ENCODE results near the gene EXOC6B. TPM values are rescaled to one million over a fixed set of nuclear protein-coding genes. Genes with fewer than 3 reads are reported as not detected.
A peak's percentile ranks its signal among the peaks of the same experiment; 100 is the strongest.

EXOC6B gene
- total RNA-seq, 1 donor from 2014 or later = 104 TPM

DNA sequence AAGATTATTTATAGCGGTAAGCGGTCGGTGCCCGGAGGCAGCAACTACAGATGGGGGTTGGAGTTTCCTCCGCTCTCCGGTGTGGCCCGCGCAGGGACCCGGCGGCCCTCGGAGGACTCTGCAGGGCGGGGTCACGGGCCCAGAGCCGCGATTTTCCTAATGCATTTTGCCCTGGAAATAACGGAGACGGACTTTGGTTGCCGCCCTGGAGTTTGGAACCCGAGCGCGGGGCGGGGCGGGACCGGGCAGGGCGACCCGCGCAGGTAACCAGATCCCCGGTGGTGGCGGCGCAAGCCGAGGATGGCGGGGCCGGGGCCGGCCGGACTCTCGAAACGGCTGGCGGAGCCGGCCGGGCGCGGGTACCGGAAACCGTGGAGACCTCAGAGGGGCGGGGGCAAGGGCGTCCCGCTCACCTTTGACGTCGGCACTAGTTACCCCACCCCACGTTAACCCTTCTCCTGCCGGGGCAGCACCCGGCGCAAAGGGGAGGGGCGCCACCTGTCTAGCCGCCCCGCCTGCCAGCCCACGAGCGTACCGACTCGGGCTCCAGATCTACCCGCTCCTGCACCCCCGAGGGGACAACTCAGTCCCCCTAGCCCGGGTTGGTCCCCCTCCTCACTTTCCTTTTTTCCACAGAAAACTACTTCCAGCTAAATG, 681.1 kb downstream of the EXOC6B start:
- H3K4me3 Mint-ChIP-seq = peak overlapping the region; percentile 95
- peak overlapping the region; percentile 98 for H3K27ac Mint-ChIP-seq
- peaks cover 1% of the 10 kb centered on the region for H3K27me3 Mint-ChIP-seq (ENCODE audit: low read depth)
- H3K4me1 Mint-ChIP-seq = peaks cover 43% of the 10 kb centered on the region
- TF ChIP-seq, protein P1, sequence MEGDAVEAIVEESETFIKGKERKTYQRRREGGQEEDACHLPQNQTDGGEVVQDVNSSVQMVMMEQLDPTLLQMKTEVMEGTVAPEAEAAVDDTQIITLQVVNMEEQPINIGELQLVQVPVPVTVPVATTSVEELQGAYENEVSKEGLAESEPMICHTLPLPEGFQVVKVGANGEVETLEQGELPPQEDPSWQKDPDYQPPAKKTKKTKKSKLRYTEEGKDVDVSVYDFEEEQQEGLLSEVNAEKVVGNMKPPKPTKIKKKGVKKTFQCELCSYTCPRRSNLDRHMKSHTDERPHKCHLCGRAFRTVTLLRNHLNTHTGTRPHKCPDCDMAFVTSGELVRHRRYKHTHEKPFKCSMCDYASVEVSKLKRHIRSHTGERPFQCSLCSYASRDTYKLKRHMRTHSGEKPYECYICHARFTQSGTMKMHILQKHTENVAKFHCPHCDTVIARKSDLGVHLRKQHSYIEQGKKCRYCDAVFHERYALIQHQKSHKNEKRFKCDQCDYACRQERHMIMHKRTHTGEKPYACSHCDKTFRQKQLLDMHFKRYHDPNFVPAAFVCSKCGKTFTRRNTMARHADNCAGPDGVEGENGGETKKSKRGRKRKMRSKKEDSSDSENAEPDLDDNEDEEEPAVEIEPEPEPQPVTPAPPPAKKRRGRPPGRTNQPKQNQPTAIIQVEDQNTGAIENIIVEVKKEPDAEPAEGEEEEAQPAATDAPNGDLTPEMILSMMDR (IDR thresholded peaks at IDR 0.05; ENCODE audit: unreplicated experiment) = no peak
- H3K9me3 Mint-ChIP-seq = no peaks in the 10 kb centered on the region
- H3K36me3 Mint-ChIP-seq = peaks cover 47% of the 10 kb centered on the region
- DNase-seq (ENCODE audit: low spot score in 2 of 2, unreplicated experiment in 2 of 2) = peak in 1 of 2 experiments; percentile 69

DNA sequence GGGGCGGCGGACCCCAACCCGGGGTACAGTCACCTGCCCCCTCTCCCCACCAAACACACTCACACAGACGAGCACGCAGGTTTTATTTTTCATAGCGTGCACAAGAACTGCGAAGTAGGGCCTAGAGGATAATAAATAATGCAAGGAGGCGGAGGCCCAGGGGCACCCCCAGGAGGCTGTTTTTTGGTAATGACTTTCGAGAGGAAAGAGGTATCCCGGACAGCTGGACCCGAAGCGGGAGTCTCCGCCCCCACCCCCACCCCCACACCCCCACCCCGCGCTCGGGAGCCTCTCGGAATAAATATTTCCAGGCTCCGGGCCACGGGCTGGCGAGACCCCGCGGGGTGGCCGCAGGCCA, 681.6 kb downstream of the EXOC6B start:
- H3K27me3 Mint-ChIP-seq (ENCODE audit: low read depth) = peaks cover 1% of the 10 kb centered on the region
- H3K27ac Mint-ChIP-seq = peak overlapping the region; percentile 99
- TF ChIP-seq, protein P1 (IDR thresholded peaks at IDR 0.05; ENCODE audit: unreplicated experiment) = no peak
- H3K9me3 Mint-ChIP-seq = no peaks in the 10 kb centered on the region
- peaks cover 43% of the 10 kb centered on the region for H3K4me1 Mint-ChIP-seq
- H3K4me3 Mint-ChIP-seq = peak overlapping the region; percentile 95
- H3K36me3 Mint-ChIP-seq = peaks cover 47% of the 10 kb centered on the region
- no peak for DNase-seq (ENCODE audit: low spot score in 2 of 2, unreplicated experiment in 2 of 2)

DNA sequence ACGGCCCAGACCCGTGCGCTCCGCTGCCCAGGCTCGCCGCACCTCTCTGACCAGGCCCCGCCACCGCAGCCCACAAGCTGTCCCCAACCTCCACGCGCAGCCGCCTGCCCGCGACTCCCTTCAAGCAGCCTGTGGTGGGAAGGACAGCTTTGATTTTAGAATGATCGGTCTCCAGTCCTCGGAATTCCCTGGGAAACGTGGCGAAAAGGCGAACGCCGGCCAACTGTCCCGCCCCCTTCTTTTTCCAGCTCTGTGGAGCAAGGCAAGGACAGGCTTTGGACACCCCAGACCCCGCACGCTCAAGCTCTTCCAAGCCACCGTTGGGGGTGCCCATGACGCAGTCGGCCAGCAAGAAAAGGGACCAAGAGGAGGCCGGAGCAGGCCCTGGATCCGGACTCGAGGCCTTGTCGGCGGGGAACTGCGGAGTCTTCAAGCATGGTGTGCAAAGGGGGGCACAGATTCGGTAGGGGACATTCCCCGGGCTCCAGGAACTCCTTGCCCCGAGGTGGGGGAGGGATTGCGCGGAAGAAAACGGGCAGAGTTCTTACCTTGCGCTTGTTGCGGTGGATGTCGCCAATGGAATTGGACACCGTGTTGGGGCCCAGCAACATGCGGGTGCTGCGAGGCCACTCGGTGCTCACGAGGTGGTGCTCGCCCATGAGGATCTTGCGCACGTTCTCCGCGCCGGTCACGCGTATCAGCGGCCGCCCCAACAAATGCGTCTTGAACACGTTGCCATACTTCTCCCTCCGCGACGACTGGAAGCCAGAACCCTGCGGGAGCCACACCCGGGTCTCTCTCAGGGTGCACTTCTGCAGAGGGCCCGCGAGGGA, 682.2 kb downstream of the EXOC6B start:
- DNase-seq (ENCODE audit: low spot score in 2 of 2, unreplicated experiment in 2 of 2) = peak in 1 of 2 experiments; percentile 63
- TF ChIP-seq, protein P1 (IDR thresholded peaks at IDR 0.05; ENCODE audit: unreplicated experiment) = no peak
- Mint-ChIP-seq H3K36me3 (peaks cover 46% of the 10 kb centered on the region), H3K9me3 (no peaks in the 10 kb centered on the region), H3K27ac (peak overlapping the region; percentile 99), H3K4me1 (peaks cover 46% of the 10 kb centered on the region), H3K27me3 (ENCODE audit: low read depth) (peaks cover under 1% of the 10 kb centered on the region), H3K4me3 (peak overlapping the region; percentile 95)

DNA sequence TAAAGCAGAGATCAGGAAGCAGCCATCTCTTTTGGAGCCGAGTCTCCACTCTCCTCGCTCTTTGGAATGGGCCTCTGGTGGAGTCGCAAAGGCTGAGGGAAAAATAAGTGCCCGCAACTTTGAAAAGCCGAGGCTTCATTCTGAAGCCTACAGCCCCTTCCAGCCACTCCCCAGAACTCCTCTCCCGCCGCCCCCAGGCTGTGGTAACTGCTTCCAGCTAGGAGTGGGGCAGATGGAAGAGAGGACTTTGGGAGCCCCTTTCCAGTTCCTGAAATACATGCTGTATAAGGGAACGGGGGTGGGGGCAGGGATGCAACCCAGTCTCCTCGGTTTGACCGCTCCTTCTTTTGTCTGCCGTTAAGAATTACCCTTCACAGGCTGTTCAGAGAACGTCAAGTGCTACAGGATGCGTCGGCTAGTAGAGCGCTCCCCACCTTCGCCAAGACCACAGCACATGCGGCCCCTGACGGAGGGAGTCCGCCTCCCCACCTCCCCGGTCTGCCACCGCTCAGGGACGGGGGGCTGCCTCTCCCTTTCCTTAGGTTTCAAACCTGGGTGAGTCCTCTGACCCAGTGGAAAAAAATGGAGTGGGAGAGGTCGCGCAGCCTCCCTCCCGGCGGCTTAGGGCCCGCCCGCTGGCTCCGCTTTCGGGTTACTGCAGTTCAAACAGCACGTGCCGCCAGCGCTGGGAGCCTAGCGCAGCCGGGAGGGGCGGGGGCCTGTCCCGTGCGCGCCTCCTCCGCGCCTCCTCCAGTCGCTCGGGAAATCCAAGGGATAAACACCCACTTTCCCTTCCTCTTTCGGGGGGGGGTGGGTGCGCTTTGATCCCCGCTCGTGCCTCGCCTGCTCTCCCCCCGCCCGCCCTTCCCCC, 683.0 kb downstream of the EXOC6B start:
- H3K36me3 Mint-ChIP-seq = peaks cover 43% of the 10 kb centered on the region
- H3K27me3 Mint-ChIP-seq (ENCODE audit: low read depth) = no peaks in the 10 kb centered on the region
- H3K4me1 Mint-ChIP-seq = peaks cover 52% of the 10 kb centered on the region
- peak overlapping the region; percentile 99 for H3K27ac Mint-ChIP-seq
- peak overlapping the region; percentile 95 for H3K4me3 Mint-ChIP-seq
- TF ChIP-seq, protein P1 (IDR thresholded peaks at IDR 0.05; ENCODE audit: unreplicated experiment) = no peak
- no peaks in the 10 kb centered on the region for H3K9me3 Mint-ChIP-seq
- DNase-seq (ENCODE audit: low spot score in 2 of 2, unreplicated experiment in 2 of 2) = no peak

DNA sequence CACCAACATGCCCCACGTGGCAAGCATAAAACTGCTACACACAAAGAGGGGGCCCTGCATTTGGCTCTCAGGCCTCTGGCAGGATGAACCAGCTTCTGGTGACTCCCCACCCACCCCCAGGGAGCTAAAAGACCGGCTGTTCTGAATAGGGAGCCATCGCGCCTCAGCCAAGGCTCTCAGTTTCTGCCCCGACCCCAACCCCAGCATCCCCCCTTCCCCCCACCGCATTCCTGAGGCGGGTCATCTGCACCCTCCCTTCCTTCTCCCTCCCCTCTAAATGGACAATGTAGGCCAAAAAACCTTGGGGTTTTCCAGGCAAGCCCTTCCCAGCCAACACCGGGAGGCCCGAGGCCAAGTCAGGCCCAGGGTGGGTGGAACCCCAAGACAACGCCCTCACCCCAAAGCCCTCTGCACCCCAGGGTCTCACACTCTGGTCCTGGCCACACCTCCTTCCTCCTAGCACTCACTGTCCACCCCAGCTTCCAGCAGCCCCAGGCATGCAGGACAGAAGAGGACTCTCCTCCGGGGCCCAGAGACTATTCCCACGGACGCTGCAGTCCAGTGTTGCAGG, 683.9 kb downstream of the EXOC6B start:
- H3K9me3 Mint-ChIP-seq = no peaks in the 10 kb centered on the region
- TF ChIP-seq, protein P1 (IDR thresholded peaks at IDR 0.05; ENCODE audit: unreplicated experiment) = no peak
- H3K36me3 Mint-ChIP-seq = peaks cover 46% of the 10 kb centered on the region
- peak overlapping the region; percentile 98 for H3K27ac Mint-ChIP-seq
- H3K4me1 Mint-ChIP-seq = peaks cover 59% of the 10 kb centered on the region
- H3K27me3 Mint-ChIP-seq (ENCODE audit: low read depth) = no peaks in the 10 kb centered on the region
- no peak for DNase-seq (ENCODE audit: low spot score in 2 of 2, unreplicated experiment in 2 of 2)
- peak overlapping the region; percentile 95 for H3K4me3 Mint-ChIP-seq
